Thymus (tissue), 11 donors: ENCODE results near the gene PRR19. TPM values are rescaled to one million over a fixed set of nuclear protein-coding genes. Genes with fewer than 3 reads are reported as not detected.

Source experiments
- DNase-seq, 9 donors: peaks; one replicate each; pipeline ENCODE4 v3.0.0-alpha.2; 2013; ENCODE audit warnings: low spot score in 9 of 9, low read depth in 6 of 9, missing footprints in 1 of 9
- H3K27ac ChIP-seq, 2 donors: one replicate each; pipeline ENCODE4 v1.5.1; 2013; ENCODE audit warnings: control low read depth in 1 of 2, low read depth in 1 of 2, low read length in 1 of 2, mild to moderate bottlenecking in 1 of 2, moderate library complexity in 1 of 2
- H3K27me3 ChIP-seq, 2 donors: one replicate each; pipeline ENCODE4 v1.5.1; 2013; ENCODE audit warnings: low read length in 1 of 2; ENCODE audit not compliant: control insufficient read depth in 2 of 2, insufficient read depth in 1 of 2
- H3K36me3 ChIP-seq, 2 donors: one replicate each; pipeline ENCODE4 v1.5.1; 2013; ENCODE audit warnings: low read length in 1 of 2, mild to moderate bottlenecking in 1 of 2, moderate library complexity in 1 of 2; ENCODE audit not compliant: control insufficient read depth in 2 of 2, insufficient read depth in 2 of 2
- H3K4me1 ChIP-seq, 2 donors: one replicate each; pipeline ENCODE4 v1.5.1; 2013; ENCODE audit warnings: low read length in 2 of 2; ENCODE audit not compliant: control insufficient read depth in 2 of 2, insufficient read depth in 2 of 2
- H3K4me3 ChIP-seq, 2 donors: one replicate each; pipeline ENCODE4 v1.5.1; 2013; ENCODE audit warnings: low read length in 2 of 2, control low read depth in 1 of 2, mild to moderate bottlenecking in 1 of 2
- H3K9me3 ChIP-seq, 2 donors: one replicate each; pipeline ENCODE4 v1.5.1; 2013; ENCODE audit warnings: low read length in 1 of 2, mild to moderate bottlenecking in 1 of 2; ENCODE audit not compliant: control insufficient read depth in 2 of 2, insufficient read depth in 1 of 2
- WGBS: extraction: QIAGEN DNeasy Blood & Tissue Kit; methylation state at CpG from one replicate; pipeline ENCODE4 v1.1.7; 2013; 5-methylcytosine and 5-hydroxymethylcytosine counted together
- polyA plus RNA-seq: library from polyadenylated mRNA; stranded (reverse); fragments of 200-250 nt; gene quantifications from one replicate; pipeline ENCODE4 v1.2.3, GENCODE V29; 2013
- total RNA-seq: library from RNA; stranded (reverse); fragments of 120-200 nt; gene quantifications from one replicate; pipeline ENCODE4 v1.2.4, GENCODE V29; 2013
- donor health status: healthy.

The PRR19 gene
- total and polyA plus RNA-seq, 2 donors, result 0.42 to 0.78 TPM

GRCh38 chr19:42297039-42297438, 4.9 kb upstream of the PRR19 start:
- Histone ChIP-seq H3K4me1 (peaks cover 9 to 15% of the 10 kb centered on the region in 2 donors), H3K36me3 (peaks cover 45 to 54% of the 10 kb centered on the region in 2 donors), H3K27me3 (no peaks in the 10 kb centered on the region), H3K4me3 (no peak overlapping the region), H3K9me3 (no peaks in the 10 kb centered on the region), H3K27ac (no peak overlapping the region)
- DNase-seq, result no peak
- 97% methylated on average over 15 of the region's 15 CpGs for WGBS

GRCh38 chr19:42303101-42303464, 1.2 kb downstream of the PRR19 start:
- peaks cover 16 to 22% of the 10 kb centered on the region in 2 donors for H3K4me1 ChIP-seq
- H3K4me3 ChIP-seq, result peak overlapping the region; percentile 71 to 87
- peaks cover 5 to 8% of the 10 kb centered on the region in 2 donors for H3K36me3 ChIP-seq
- no peak for DNase-seq
- H3K9me3 ChIP-seq, result peaks cover 0 to 1% of the 10 kb centered on the region in 2 donors
- H3K27ac ChIP-seq, result peak overlapping the region; percentile 71 to 87
- 89% methylated on average over 11 of the region's 11 CpGs for WGBS
- H3K27me3 ChIP-seq, result no peaks in the 10 kb centered on the region

- no peak for DNase-seq
- H3K4me1 ChIP-seq, result peaks cover 16 to 22% of the 10 kb centered on the region in 2 donors
- no peaks in the 10 kb centered on the region for H3K27me3 ChIP-seq
- H3K9me3 ChIP-seq, result peaks cover 0 to 1% of the 10 kb centered on the region in 2 donors
- H3K27ac ChIP-seq, result no peak overlapping the region
- H3K36me3 ChIP-seq, result peaks cover 5 to 8% of the 10 kb centered on the region in 2 donors
- no peak overlapping the region for H3K4me3 ChIP-seq
- WGBS, result 95% methylated on average over 8 of the region's 8 CpGs
Observed at GRCh38 chr19:42303876-42304275, 1.9 kb downstream of the PRR19 start.

- Histone ChIP-seq H3K4me3 (no peak overlapping the region), H3K27me3 (peaks cover 2 to 12% of the 10 kb centered on the region in 2 donors), H3K36me3 (no peaks in the 10 kb centered on the region), H3K9me3 (peaks cover 0 to 1% of the 10 kb centered on the region in 2 donors), H3K27ac (no peak overlapping the region), H3K4me1 (peaks cover 9 to 16% of the 10 kb centered on the region in 2 donors)
- no peak for DNase-seq
- WGBS, result 98% methylated on average over 22 of the region's 22 CpGs
Observed at GRCh38 chr19:42306646-42307045, 4.7 kb downstream of the PRR19 start.

- Histone ChIP-seq H3K27me3 (peaks cover 29 to 42% of the 10 kb centered on the region in 2 donors), H3K9me3 (peaks cover 1 to 5% of the 10 kb centered on the region in 2 donors), H3K4me1 (peaks cover 0 to 4% of the 10 kb centered on the region in 2 donors), H3K4me3 (no peak overlapping the region), H3K36me3 (no peaks in the 10 kb centered on the region), H3K27ac (no peak overlapping the region)
- no peak for DNase-seq
- WGBS, result 97% methylated on average over 14 of the region's 14 CpGs
Observed at GRCh38 chr19:42309686-42310085, 7.8 kb downstream of the PRR19 start.

GRCh38 chr19:42311657-42312056, 9.7 kb downstream of the PRR19 start:
- Histone ChIP-seq H3K27me3 (peaks cover 42 to 62% of the 10 kb centered on the region in 2 donors), H3K9me3 (peaks cover 1 to 5% of the 10 kb centered on the region in 2 donors), H3K27ac (no peak overlapping the region), H3K4me1 (peaks cover 0 to 4% of the 10 kb centered on the region in 2 donors), H3K4me3 (no peak overlapping the region), H3K36me3 (no peaks in the 10 kb centered on the region)
- 88% methylated on average over 2 of the region's 2 CpGs for WGBS
- DNase-seq, result no peak

GRCh38 chr19:42312370-42312769, 10.4 kb downstream of the PRR19 start:
- no peak overlapping the region for H3K27ac ChIP-seq
- WGBS, result 92% methylated on average over 5 of the region's 5 CpGs
- no peak overlapping the region for H3K4me3 ChIP-seq
- DNase-seq, result no peak
- H3K36me3 ChIP-seq, result no peaks in the 10 kb centered on the region
- peaks cover 0 to 4% of the 10 kb centered on the region in 2 donors for H3K4me1 ChIP-seq
- peaks cover 0 to 5% of the 10 kb centered on the region in 2 donors for H3K9me3 ChIP-seq
- peaks cover 46 to 69% of the 10 kb centered on the region in 2 donors for H3K27me3 ChIP-seq

GRCh38 chr19:42313096-42313839, 11.3 kb downstream of the PRR19 start, which contains the start of gene TMEM145:
TSS of gene TMEM145 (plus strand) at chr19:42313309. CDS start at chr19:42313377, 68 bp downstream.
- Histone ChIP-seq H3K4me1 (peaks cover 0 to 4% of the 10 kb centered on the region in 2 donors), H3K4me3 (peak within 1 kb of the TSS in 1 of 2 donors; percentile 34), H3K27me3 (peaks cover 46 to 75% of the 10 kb centered on the region in 2 donors), H3K9me3 (peaks cover 0 to 5% of the 10 kb centered on the region in 2 donors), H3K36me3 (no peaks in the 10 kb centered on the region), H3K27ac (no peak within 1 kb of the TSS)
- 2% methylated on average over 67 of the region's 67 CpGs for WGBS
- peak in 2 of 9 donors; percentile 33 to 48 for DNase-seq
